ENCODE results near the gene LINC00632. TPM values are rescaled to one million over a fixed set of nuclear protein-coding genes. Genes with fewer than 3 reads are reported as not detected.

Gene LINC00632
- total and polyA plus RNA-seq, 11 donors = 4.7 to 716 (median 55.8) TPM

DNA sequence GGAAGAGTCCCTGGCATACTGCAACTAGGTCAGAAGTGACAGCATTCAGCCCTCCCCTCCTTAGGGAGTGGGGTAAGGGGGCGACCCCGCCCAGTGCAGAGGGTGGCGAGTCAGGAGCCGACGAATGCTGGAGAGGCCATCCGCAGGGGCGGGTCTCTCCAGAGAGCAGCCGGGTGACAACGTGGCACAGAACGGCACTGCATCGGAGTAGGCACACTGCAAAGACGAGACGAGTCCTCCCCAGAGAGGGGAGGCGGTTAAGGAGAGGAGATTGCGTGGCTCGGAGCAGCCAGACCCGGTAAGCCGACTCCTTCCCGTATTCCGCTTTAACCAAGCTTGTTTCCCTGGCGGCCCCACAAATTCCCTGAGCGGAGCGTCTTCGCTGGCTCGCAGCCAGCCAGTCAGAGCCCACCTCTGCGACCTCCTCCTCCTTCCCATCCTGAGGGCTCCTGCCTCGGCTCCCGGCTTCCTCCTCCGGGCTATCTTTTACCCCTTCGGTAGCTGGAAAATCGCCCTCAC is 54.9 kb downstream of the LINC00632 start:
- DNase-seq (peak in 4 of 5 donors; percentile 14 to 53 (median 38)), ATAC-seq (peak in 2 of 4 donors; percentile 77 to 82)
- Histone ChIP-seq H3K9me3 (no peaks in the 10 kb centered on the region), H3K4me3 (peak overlapping the region in 11 of 12 donors; percentile 7 to 59 (median 45)), H3K27me3 (peaks cover 0 to 43% (median 0%) of the 10 kb centered on the region in 9 donors), H3K36me3 (no peaks in the 10 kb centered on the region), H3K4me1 (no peaks in the 10 kb centered on the region), H3K27ac (peak overlapping the region in 1 of 12 donors; percentile 9)
- TF ChIP-seq POLR2A (IDR thresholded peaks at IDR 0.05) (no peak), CTCF (IDR thresholded peaks at IDR 0.05) (no peak)
- 1 to 50% (median 16%) methylated on average over 29 to 31 of the region's 31 CpGs for WGBS, 4 donors
- intact Hi-C loops (cut with DNase I) = loop anchor here in 1 of 10 donors (10.0 kb wide), 1 partner anchor 510 kb away; no protein-coding TSS in a partner anchor

GRCh38 chrX:140765043-140765784 is 55.7 kb downstream of the LINC00632 start:
- 4 to 43% (median 24%) methylated on average over 19 of the region's 19 CpGs for WGBS, 4 donors
- Histone ChIP-seq H3K9me3 (no peaks in the 10 kb centered on the region), H3K27me3 (peaks cover 0 to 40% (median 0%) of the 10 kb centered on the region in 9 donors), H3K4me1 (no peaks in the 10 kb centered on the region), H3K27ac (no peak overlapping the region), H3K4me3 (peak overlapping the region in 11 of 12 donors; percentile 7 to 59 (median 45)), H3K36me3 (no peaks in the 10 kb centered on the region)
- TF ChIP-seq POLR2A (IDR thresholded peaks at IDR 0.05) = no peak
- TF ChIP-seq CTCF (IDR thresholded peaks at IDR 0.05) = no peak
- intact Hi-C loops (cut with DNase I) = loop anchor here in 1 of 10 donors (10.0 kb wide), 1 partner anchor 510 kb away; no protein-coding TSS in a partner anchor
- DNase-seq = no peak
- peak in 1 of 4 donors; percentile 71 for ATAC-seq

DNA sequence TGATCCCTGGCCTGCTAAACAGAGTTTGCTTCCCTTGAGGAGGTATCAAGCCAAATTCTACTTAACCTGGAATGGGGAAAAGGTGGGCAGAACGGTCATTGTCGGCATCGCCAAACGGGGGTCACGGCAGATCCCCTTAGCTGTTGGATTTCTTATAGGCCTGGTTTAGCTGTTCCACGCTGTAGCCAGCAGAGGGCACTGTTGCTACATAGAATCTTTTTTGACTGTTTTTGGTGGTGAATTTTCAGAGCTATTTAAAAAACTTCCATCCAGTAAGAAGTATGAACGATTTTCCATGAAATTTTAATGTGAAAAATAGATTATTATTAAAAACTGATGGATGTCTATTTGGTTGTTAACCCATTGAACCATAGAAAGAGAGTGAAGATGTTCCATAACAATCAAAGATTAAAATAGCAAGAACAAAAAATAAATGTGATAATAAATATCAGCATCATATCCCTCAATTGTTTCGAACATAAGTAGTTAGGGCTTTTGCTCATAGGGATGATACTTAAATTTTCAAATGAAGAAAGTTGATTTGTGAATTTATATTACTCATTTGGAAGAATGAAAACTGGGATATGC is 56.6 kb downstream of the LINC00632 start:
- peaks cover 0 to 35% (median 0%) of the 10 kb centered on the region in 9 donors for H3K27me3 ChIP-seq
- ATAC-seq = peak in 1 of 4 donors; percentile 51

More for the DNA sequence above, 56.6 kb downstream of the LINC00632 start:
- Histone ChIP-seq H3K27ac (no peak overlapping the region), H3K4me1 (no peaks in the 10 kb centered on the region), H3K36me3 (no peaks in the 10 kb centered on the region), H3K4me3 (peak overlapping the region in 7 of 12 donors; percentile 37 to 59 (median 50)), H3K9me3 (no peaks in the 10 kb centered on the region)
- DNase-seq = peak in 3 of 5 donors; percentile 10 to 31 (median 16)
- TF ChIP-seq POLR2A (IDR thresholded peaks at IDR 0.05) = no peak
- peak; percentile 56 to 84 (median 70) for TF ChIP-seq CTCF (IDR thresholded peaks at IDR 0.05)
- intact Hi-C loops (cut with DNase I) = loop anchor here in 1 of 10 donors (10.0 kb wide), 1 partner anchor 509 kb away; no protein-coding TSS in a partner anchor
- 7 to 13% (median 12%) methylated on average over 8 of the region's 8 CpGs for WGBS, 4 donors

Data from heart left ventricle (tissue), 16 donors.